ENCODE results near the gene CAMK2A. TPM values are rescaled to one million over a fixed set of nuclear protein-coding genes. Genes with fewer than 3 reads are reported as not detected.

CAMK2A gene
- total and polyA plus RNA-seq, 2 experiments from 2014 or later: 0.43 TPM; not detected in 1

- H3K9me2 ChIP-seq (ENCODE audit: insufficient read depth): no peaks in the 10 kb centered on the region
- H3K79me2 ChIP-seq (ENCODE audit: insufficient read depth): no peaks in the 10 kb centered on the region
- H3K27me3 ChIP-seq (replicated peaks; ENCODE audit: insufficient read depth): peaks cover 35% of the 10 kb centered on the region
- no peak overlapping the region for H2AFZ ChIP-seq
- no peaks in the 10 kb centered on the region for H3F3A ChIP-seq (ENCODE audit: insufficient read depth)
- no peak overlapping the region for H3K4me2 ChIP-seq (ENCODE audit: unreplicated experiment)
- H3K27ac ChIP-seq: no peak overlapping the region
- DNase-seq: no peak
- no peaks in the 10 kb centered on the region for H3K36me3 ChIP-seq (ENCODE audit: low read depth)
- in situ Hi-C loops (cut with MboI): no loop called here
- no peaks in the 10 kb centered on the region for H3K4me1 ChIP-seq (ENCODE audit: insufficient read depth)
- H4K20me1 ChIP-seq (ENCODE audit: insufficient read depth): no peaks in the 10 kb centered on the region
- TF ChIP-seq EZH2phosphoT487 (IDR thresholded peaks at IDR 0.05; ENCODE audit: insufficient read depth, low read depth): no peak
- TF ChIP-seq EZH2 (IDR thresholded peaks at IDR 0.05; ENCODE audit: insufficient read depth, poor library complexity, severe bottlenecking): no peak
- 16 to 21% methylated on average over 4 of the region's 4 CpGs for WGBS, 2 experiments (ENCODE audit: low coverage in 1 of 2, low lambda C conversion rate in 2 of 2, missing lambda C conversion rate in 2 of 2)
- no peak overlapping the region for H3K9ac ChIP-seq
- no peak overlapping the region for H3K4me3 ChIP-seq
- no peaks in the 10 kb centered on the region for H3K9me3 ChIP-seq (ENCODE audit: low read depth)
Observed at GRCh38 chr5:150186897-150187296, 102.7 kb downstream of the CAMK2A start.

GRCh38 chr5:150186137-150186536, 103.4 kb downstream of the CAMK2A start:
- 85 to 87% methylated on average over 8 of the region's 8 CpGs for WGBS, 2 experiments (ENCODE audit: low coverage in 1 of 2, low lambda C conversion rate in 2 of 2, missing lambda C conversion rate in 2 of 2)
- Histone ChIP-seq H3K9me3 (ENCODE audit: low read depth) (no peaks in the 10 kb centered on the region), H3K36me3 (ENCODE audit: low read depth) (no peaks in the 10 kb centered on the region), H4K20me1 (ENCODE audit: insufficient read depth) (no peaks in the 10 kb centered on the region), H3K27ac (no peak overlapping the region), H2AFZ (no peak overlapping the region), H3F3A (ENCODE audit: insufficient read depth) (no peaks in the 10 kb centered on the region), H3K27me3 (replicated peaks; ENCODE audit: insufficient read depth) (peaks cover 30% of the 10 kb centered on the region), H3K79me2 (ENCODE audit: insufficient read depth) (no peaks in the 10 kb centered on the region), H3K9me2 (ENCODE audit: insufficient read depth) (no peaks in the 10 kb centered on the region), H3K4me3 (no peak overlapping the region), H3K4me2 (ENCODE audit: unreplicated experiment) (no peak overlapping the region), H3K9ac (no peak overlapping the region), H3K4me1 (ENCODE audit: insufficient read depth) (no peaks in the 10 kb centered on the region)
- DNase-seq: no peak
- in situ Hi-C loops (cut with MboI): no loop called here
- no peak for TF ChIP-seq EZH2 (IDR thresholded peaks at IDR 0.05; ENCODE audit: insufficient read depth, poor library complexity, severe bottlenecking)
- no peak for TF ChIP-seq EZH2phosphoT487 (IDR thresholded peaks at IDR 0.05; ENCODE audit: insufficient read depth, low read depth)

DNA sequence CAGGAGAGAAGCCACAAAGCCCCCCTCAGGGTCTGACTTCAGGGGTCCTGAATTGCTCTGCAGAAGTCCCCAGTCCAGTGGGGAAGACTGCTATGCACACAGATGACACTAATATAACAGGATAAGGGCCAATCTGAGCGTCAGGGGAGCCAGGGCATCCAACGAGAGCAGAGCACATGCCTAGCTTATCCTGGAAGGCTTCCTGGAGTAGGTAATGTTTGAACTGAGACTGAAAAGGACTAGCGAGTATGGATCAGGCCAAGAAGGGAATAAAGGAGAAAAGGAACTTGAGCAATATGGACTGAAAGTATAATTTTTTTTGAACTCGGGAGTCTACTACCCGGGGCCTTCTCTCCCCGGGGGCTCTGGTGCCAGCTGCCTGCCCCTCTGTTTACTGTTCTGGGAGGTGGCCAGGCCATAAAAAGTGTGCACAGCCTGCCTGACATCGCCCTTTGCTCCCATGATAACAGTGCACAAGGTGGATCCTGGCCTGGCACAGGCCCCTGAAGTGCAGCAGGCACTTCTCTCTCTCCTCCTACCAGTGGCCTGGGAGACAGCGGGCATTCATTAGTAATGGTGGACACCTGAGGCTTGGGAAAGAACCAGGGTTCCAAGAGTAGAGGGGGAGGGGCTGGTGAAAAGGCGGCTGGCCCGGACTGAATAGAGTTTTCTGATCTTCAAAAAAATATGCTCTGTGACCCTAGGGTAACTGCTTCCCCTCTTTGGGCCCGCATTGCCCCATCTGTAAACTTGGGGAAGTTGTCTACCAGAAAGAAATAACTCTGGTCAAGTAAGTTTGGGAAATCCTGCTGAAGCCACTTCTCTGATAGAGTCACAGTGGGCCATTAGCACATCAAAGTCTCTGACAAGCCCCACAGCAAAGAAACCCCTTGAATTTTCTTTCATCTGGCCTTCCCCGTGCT, 104.3 kb downstream of the CAMK2A start:
- Histone ChIP-seq H3F3A (ENCODE audit: insufficient read depth) (no peaks in the 10 kb centered on the region), H3K79me2 (ENCODE audit: insufficient read depth) (no peaks in the 10 kb centered on the region), H3K4me2 (ENCODE audit: unreplicated experiment) (no peak overlapping the region), H3K4me1 (ENCODE audit: insufficient read depth) (no peaks in the 10 kb centered on the region), H3K9ac (no peak overlapping the region), H2AFZ (no peak overlapping the region), H3K36me3 (ENCODE audit: low read depth) (no peaks in the 10 kb centered on the region), H3K9me3 (ENCODE audit: low read depth) (no peaks in the 10 kb centered on the region), H4K20me1 (ENCODE audit: insufficient read depth) (no peaks in the 10 kb centered on the region), H3K9me2 (ENCODE audit: insufficient read depth) (no peaks in the 10 kb centered on the region), H3K27me3 (replicated peaks; ENCODE audit: insufficient read depth) (peaks cover 21% of the 10 kb centered on the region), H3K27ac (no peak overlapping the region), H3K4me3 (no peak overlapping the region)
- in situ Hi-C loops (cut with MboI): no loop called here
- no peak for DNase-seq
- WGBS, 2 experiments (ENCODE audit: low coverage in 1 of 2, low lambda C conversion rate in 2 of 2, missing lambda C conversion rate in 2 of 2): 80 to 86% methylated on average over 12 of the region's 12 CpGs
- TF ChIP-seq EZH2 (IDR thresholded peaks at IDR 0.05; ENCODE audit: insufficient read depth, poor library complexity, severe bottlenecking) (no peak), EZH2phosphoT487 (IDR thresholded peaks at IDR 0.05; ENCODE audit: insufficient read depth, low read depth) (no peak)

GRCh38 chr5:150184006-150184405, 105.6 kb downstream of the CAMK2A start:
- 60 to 68% methylated on average over 2 of the region's 2 CpGs for WGBS, 2 experiments (ENCODE audit: low coverage in 1 of 2, low lambda C conversion rate in 2 of 2, missing lambda C conversion rate in 2 of 2)
- no peak for TF ChIP-seq EZH2 (IDR thresholded peaks at IDR 0.05; ENCODE audit: insufficient read depth, poor library complexity, severe bottlenecking)
- TF ChIP-seq EZH2phosphoT487 (IDR thresholded peaks at IDR 0.05; ENCODE audit: insufficient read depth, low read depth): no peak
- Histone ChIP-seq H3K4me3 (no peak overlapping the region), H3K27ac (no peak overlapping the region), H3K9me2 (ENCODE audit: insufficient read depth) (no peaks in the 10 kb centered on the region), H3K9ac (no peak overlapping the region), H3K36me3 (ENCODE audit: low read depth) (no peaks in the 10 kb centered on the region), H3K9me3 (ENCODE audit: low read depth) (no peaks in the 10 kb centered on the region), H2AFZ (no peak overlapping the region), H3F3A (ENCODE audit: insufficient read depth) (no peaks in the 10 kb centered on the region), H4K20me1 (ENCODE audit: insufficient read depth) (no peaks in the 10 kb centered on the region), H3K79me2 (ENCODE audit: insufficient read depth) (no peaks in the 10 kb centered on the region), H3K4me1 (ENCODE audit: insufficient read depth) (no peaks in the 10 kb centered on the region), H3K27me3 (replicated peaks; ENCODE audit: insufficient read depth) (peaks cover 9% of the 10 kb centered on the region), H3K4me2 (ENCODE audit: unreplicated experiment) (no peak overlapping the region)
- DNase-seq: no peak
- in situ Hi-C loops (cut with MboI): no loop called here
